HepG2 (cell line): ENCODE measurements around the gene STRIP1.

Experiments
- CTCF ChIP-seq: sonication (generic); formaldehyde crosslinking; IDR thresholded peaks from 2 replicates; pipeline ENCODE4 v1.5.0; 2020; ENCODE audit warnings: mild to moderate bottlenecking, missing genetic modification reagents, moderate library complexity
- ETV6 ChIP-seq: sonication (generic); formaldehyde crosslinking; conservative IDR thresholded peaks from 2 replicates; pipeline ENCODE4 v1.4.0; 2020; ENCODE audit warnings: missing genetic modification reagents
- EZH2 ChIP-seq: conservative IDR thresholded peaks from 2 replicates; pipeline ENCODE4 v1.6.1; 2012; ENCODE audit warnings: mild to moderate bottlenecking, low read depth, low read length, moderate library complexity
- KLF6 ChIP-seq: IDR thresholded peaks from 2 replicates; pipeline ENCODE4 v1.8.0; 2016; ENCODE audit warnings: missing biosample characterization, missing genetic modification reagents
- MAX ChIP-seq: IDR thresholded peaks from 2 replicates; pipeline ENCODE4 v1.6.1; 2012; ENCODE audit warnings: inconsistent platforms
- NFE2 ChIP-seq: sonication (generic); formaldehyde crosslinking; IDR thresholded peaks from 2 replicates; pipeline ENCODE4 v1.4.0; 2020; ENCODE audit warnings: missing genetic modification reagents
- NFIC ChIP-seq: IDR thresholded peaks from 2 replicates; pipeline ENCODE4 v1.6.1; 2012; ENCODE audit warnings: mild to moderate bottlenecking, low read length, inconsistent platforms
- POLR2AphosphoS5 ChIP-seq: IDR thresholded peaks from 2 replicates; pipeline ENCODE4 v1.6.1; 2012; ENCODE audit warnings: low read depth, low read length
- SAFB2 ChIP-seq: sonication (generic); formaldehyde crosslinking; IDR thresholded peaks from 2 replicates; pipeline ENCODE4 v1.5.1; 2020; ENCODE audit warnings: missing genetic modification reagents, low read depth, mild to moderate bottlenecking, borderline replicate concordance
- ZFX ChIP-seq: sonication (generic); formaldehyde crosslinking; IDR thresholded peaks from 2 replicates; pipeline ENCODE4 v1.4.0; 2020; ENCODE audit warnings: mild to moderate bottlenecking, low read depth, missing genetic modification reagents, moderate library complexity
- ZNF766 ChIP-seq: sonication (generic); formaldehyde crosslinking; IDR thresholded peaks from 2 replicates; pipeline ENCODE4 v1.5.0; 2020; ENCODE audit warnings: missing genetic modification reagents, borderline replicate concordance
- TF ChIP-seq, protein P1 (sequence below): sonication (generic); formaldehyde crosslinking; IDR thresholded peaks from 2 replicates; pipeline ENCODE4 v1.4.0; 2020; ENCODE audit warnings: missing genetic modification reagents, mild to moderate bottlenecking, borderline replicate concordance
- TF ChIP-seq, protein P2 (sequence below): sonication (generic); formaldehyde crosslinking; IDR thresholded peaks from 2 replicates; pipeline ENCODE4 v1.4.0; 2020; ENCODE audit warnings: missing genetic modification reagents, borderline replicate concordance

DNA sequence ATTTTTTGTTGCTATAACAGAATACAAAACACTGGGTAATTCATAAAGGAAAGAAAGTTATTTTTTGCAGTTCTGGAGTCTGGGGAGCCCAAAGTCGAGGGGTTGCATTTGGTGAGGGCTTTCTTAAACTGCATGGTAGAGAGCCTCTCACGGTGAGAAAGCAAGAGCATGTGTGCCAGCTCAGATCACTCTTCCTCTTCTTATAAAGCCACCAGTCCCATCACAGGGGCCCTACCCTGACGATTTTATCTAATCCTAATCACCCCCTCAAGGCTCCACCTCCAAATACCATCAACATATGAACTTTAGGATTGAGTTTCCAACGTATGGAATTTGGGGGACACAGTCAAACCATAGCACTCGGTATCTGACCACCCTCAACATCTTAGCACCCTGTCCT, 1.0 kb upstream of the STRIP1 start:
- no peak for TF ChIP-seq MAX
- TF ChIP-seq ZNF766 = no peak
- no peak for TF ChIP-seq POLR2AphosphoS5
- no peak for TF ChIP-seq CTCF (CRISPR knock-in tag)
- no peak for TF ChIP-seq ETV6 (CRISPR knock-in tag)
- no peak for TF ChIP-seq NFE2 (CRISPR knock-in tag)
- no peak for TF ChIP-seq KLF6 (CRISPR knock-in tag)
- TF ChIP-seq ZFX (CRISPR knock-in tag) = no peak
- TF ChIP-seq SAFB2 (CRISPR knock-in tag) = no peak
- TF ChIP-seq, protein P1, sequence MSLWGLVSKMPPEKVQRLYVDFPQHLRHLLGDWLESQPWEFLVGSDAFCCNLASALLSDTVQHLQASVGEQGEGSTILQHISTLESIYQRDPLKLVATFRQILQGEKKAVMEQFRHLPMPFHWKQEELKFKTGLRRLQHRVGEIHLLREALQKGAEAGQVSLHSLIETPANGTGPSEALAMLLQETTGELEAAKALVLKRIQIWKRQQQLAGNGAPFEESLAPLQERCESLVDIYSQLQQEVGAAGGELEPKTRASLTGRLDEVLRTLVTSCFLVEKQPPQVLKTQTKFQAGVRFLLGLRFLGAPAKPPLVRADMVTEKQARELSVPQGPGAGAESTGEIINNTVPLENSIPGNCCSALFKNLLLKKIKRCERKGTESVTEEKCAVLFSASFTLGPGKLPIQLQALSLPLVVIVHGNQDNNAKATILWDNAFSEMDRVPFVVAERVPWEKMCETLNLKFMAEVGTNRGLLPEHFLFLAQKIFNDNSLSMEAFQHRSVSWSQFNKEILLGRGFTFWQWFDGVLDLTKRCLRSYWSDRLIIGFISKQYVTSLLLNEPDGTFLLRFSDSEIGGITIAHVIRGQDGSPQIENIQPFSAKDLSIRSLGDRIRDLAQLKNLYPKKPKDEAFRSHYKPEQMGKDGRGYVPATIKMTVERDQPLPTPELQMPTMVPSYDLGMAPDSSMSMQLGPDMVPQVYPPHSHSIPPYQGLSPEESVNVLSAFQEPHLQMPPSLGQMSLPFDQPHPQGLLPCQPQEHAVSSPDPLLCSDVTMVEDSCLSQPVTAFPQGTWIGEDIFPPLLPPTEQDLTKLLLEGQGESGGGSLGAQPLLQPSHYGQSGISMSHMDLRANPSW (CRISPR knock-in tag) = no peak
- no peak for TF ChIP-seq EZH2
- TF ChIP-seq NFIC = no peak
- TF ChIP-seq, protein P2, sequence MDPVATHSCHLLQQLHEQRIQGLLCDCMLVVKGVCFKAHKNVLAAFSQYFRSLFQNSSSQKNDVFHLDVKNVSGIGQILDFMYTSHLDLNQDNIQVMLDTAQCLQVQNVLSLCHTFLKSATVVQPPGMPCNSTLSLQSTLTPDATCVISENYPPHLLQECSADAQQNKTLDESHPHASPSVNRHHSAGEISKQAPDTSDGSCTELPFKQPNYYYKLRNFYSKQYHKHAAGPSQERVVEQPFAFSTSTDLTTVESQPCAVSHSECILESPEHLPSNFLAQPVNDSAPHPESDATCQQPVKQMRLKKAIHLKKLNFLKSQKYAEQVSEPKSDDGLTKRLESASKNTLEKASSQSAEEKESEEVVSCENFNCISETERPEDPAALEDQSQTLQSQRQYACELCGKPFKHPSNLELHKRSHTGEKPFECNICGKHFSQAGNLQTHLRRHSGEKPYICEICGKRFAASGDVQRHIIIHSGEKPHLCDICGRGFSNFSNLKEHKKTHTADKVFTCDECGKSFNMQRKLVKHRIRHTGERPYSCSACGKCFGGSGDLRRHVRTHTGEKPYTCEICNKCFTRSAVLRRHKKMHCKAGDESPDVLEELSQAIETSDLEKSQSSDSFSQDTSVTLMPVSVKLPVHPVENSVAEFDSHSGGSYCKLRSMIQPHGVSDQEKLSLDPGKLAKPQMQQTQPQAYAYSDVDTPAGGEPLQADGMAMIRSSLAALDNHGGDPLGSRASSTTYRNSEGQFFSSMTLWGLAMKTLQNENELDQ (CRISPR knock-in tag) = no peak
